KOPT-K1 (cell line): ENCODE results near the gene SETBP1.
"Not testable (repeated sequence)": the region's sequence is repeated elsewhere in the genome, so short reads cannot be mapped to it uniquely, and the experiment has no call there.

Experiments used
- H3K27ac ChIP-seq: fragments of 200-600 bp; sonication (generic); 2 replicates; pipeline ENCODE4 v1.5.1; 2016; ENCODE audit warnings: antibody characterized with exemption, mild to moderate bottlenecking, low read depth, low read length; ENCODE audit not compliant: poor library complexity, severe bottlenecking
- H3K36me3 ChIP-seq: fragments of 200-600 bp; sonication (generic); 2 replicates; pipeline ENCODE4 v1.5.1; 2017; ENCODE audit warnings: antibody characterized with exemption, mild to moderate bottlenecking, low read length, moderate library complexity; ENCODE audit not compliant: insufficient read depth
- H3K9me3 ChIP-seq: fragments of 200-600 bp; sonication (generic); 2 replicates; pipeline ENCODE4 v1.5.1; 2017; ENCODE audit warnings: antibody characterized with exemption, low read length, mild to moderate bottlenecking; ENCODE audit not compliant: insufficient read depth, poor library complexity, severe bottlenecking

The SETBP1 gene

DNA sequence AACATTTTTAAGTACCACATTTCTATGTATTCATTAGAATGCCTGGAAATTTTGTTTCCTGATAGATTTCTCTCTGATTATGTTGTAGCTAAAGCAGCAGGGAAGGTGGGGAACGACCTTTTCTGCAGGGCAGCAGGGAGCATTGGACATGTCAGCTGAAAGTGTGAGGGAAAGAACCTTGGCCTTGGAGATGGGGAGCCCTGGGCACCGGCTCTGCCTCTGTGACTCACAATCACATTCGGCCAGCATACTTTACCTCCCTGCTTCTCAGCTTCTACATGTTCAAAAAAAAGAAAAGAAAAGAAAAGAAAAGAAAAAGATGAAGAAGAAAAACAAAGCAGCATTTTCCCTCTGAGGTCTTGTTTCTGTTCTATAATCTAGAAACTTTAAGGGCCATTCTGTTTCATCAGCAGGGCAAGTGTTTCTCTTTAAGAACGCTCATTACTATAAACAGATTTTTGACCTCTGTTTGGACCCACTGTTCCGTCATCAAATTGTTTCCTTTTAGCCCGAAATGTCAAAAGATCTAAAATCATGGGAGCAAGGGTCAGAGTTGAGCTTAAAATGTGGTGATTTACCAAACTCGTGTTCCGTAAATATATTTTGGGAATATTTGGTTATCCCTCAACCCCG is 27.9 kb downstream of the SETBP1 start:
- no peak overlapping the region for H3K27ac ChIP-seq
- H3K9me3 ChIP-seq = no peaks in the 10 kb centered on the region
- no peaks in the 10 kb centered on the region for H3K36me3 ChIP-seq

DNA sequence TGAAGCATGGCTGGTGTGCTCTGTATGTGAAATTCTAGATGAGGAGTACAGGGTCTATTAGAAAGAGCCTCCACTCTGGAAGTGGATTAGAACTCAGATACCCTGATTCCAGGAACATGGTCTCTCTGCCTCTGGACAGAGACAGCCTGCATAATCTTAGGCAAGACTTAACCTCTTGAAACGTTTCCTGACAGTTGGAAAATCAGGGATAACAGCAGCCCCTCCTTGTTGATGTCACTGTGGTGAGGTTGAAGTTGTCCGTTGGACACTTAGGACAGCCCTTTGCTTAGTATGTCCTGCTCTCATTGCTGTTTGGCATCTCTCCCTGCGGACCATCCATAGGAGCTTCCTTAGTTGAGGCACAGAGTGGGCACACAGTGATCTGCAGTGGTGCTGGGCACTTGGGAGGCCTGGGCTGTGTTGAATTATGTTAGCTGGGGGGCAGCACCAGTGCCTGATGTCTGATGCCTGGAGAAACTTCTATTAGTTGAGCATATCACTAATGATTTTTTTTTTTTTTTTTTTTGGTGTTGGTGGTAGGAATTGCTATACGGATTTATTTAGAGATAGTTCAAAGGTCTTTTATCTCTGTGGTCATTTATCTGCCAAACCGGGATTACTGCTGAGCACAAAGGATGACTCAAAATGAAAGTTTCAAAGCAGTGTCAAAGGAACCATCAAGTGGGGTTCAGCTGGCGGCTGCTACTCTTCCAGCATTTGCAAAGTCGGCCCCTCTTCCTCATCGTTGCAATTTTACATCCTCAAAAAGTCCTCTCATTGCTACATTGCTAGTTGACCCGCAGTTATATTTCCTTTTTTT is 28.8 kb downstream of the SETBP1 start:
- no peaks in the 10 kb centered on the region for H3K9me3 ChIP-seq
- no peak overlapping the region for H3K27ac ChIP-seq
- no peaks in the 10 kb centered on the region for H3K36me3 ChIP-seq

DNA sequence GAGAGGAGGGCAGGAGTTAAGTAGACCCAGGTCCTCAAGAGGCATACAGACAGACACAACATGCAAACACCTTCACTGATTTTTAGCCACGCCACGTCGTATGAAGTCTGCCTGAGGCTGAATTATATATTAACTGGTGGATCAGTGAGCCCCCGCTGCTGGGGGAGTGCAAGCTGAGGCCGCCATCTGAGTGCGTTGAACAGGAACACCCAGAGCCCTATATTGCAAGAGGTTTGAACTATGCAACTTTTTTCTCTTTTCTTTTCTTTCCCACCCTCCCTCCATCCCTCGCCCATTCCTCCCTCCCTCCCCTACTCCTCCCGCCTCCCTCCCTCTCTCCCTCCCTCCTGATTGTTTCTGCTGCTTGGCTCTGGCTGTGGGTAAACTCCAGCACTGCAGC is 30.2 kb downstream of the SETBP1 start:
- no peaks in the 10 kb centered on the region for H3K9me3 ChIP-seq
- H3K27ac ChIP-seq = no peak overlapping the region
- no peaks in the 10 kb centered on the region for H3K36me3 ChIP-seq

DNA sequence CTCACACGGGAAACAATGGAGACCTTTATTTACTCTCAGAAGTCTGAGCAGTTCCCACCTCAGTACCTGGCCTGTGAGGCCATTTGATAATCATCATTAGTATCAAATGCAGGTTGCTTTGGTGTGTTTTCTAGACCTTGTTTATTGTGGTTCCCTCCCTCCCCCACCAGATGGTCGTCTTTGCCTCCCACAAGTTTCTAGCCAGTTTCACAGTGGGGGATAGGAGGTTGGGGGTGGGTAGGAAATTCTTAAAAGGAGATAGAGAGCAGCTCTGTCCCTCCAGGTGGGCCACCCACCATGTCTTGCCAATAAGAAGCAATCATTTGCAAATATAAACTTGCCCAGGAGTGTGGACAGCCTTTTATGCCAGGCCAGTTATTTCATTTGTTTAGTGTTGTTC is 31.3 kb downstream of the SETBP1 start:
- no peaks in the 10 kb centered on the region for H3K36me3 ChIP-seq

DNA sequence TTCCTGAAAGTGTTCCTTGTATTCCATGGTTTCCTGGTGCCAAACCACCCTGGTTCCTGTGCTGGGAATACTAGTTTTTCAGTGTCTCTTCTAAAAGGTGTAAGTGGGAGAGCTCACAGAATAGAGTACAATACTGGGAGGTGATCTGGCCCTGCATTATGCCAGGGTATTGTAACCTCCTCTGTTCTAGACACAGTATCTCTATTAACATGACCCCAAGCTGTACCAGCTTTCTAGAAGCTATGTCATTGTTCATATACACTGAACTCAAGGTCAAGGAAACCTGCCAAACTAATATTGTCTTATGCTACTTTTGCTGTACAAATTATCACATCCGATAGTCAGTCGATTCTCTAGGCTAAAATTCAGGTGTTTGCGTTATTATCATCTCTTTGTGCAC is 32.7 kb downstream of the SETBP1 start:
- no peak overlapping the region for H3K27ac ChIP-seq
- no peaks in the 10 kb centered on the region for H3K9me3 ChIP-seq
- no peaks in the 10 kb centered on the region for H3K36me3 ChIP-seq

More for the DNA sequence above, 31.3 kb downstream of the SETBP1 start:
- Histone ChIP-seq H3K9me3 (no peaks in the 10 kb centered on the region), H3K27ac (no peak overlapping the region)

DNA sequence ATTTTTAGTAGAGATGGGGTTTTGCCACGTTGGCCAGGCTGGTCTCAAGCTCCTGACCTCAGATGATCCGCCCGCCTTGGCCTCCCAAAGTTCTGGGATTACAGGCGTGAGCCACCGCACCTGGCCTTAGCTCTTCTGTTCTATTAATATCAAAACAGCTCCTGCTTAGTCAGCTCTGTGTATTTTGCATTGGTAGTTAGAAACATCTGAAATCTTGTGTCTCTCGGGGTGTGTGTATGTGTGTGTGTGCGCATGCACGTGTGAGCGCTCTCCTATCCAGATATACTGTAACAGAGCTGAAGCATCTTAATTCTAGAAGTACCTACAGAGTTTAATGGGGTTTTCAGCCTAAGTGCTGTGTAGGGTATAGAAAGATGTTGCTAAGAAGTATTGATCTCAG is 33.7 kb downstream of the SETBP1 start:
- Histone ChIP-seq H3K36me3 (no peaks in the 10 kb centered on the region), H3K27ac (no peak overlapping the region), H3K9me3 (no peaks in the 10 kb centered on the region)

DNA sequence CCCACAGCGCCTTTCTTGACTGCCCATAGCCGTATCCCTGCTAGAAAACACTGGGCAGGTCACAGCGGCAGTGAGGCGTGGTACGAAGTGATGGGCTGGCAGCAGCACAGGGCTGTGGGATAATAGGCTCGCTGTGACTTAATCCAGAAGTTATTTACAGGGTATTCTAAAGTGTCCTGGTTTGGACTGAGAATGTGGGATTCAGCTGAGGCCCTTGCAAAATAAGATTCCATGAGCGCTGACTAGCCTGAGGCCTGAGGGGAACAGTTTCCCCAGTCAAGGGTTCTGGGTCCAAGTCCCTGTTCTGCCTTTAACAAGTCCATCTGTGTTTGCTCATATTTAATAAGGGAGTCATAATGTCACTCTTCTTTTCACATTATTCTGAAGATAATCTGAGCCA is 34.6 kb downstream of the SETBP1 start:
- H3K27ac ChIP-seq = no peak overlapping the region

DNA sequence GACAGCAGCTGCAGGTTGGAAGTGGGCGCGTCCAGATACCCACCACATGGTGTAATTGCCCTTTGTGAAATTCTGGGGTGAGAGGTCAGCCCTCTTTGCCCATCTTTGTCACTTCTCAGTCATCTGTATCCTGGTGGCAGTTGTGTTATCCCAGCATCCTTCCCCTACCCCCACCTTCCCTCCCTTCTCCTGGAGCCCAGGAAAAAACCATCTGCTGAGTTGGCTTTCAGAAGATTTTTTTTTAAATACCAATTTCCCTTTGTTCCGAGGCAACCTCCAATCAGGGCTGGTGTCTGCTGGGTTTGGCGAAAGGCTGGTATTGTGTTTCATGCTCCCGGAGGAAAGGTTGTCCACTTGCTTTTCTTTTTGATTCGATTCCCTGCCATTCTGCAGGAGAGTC is 35.2 kb downstream of the SETBP1 start:
- no peaks in the 10 kb centered on the region for H3K9me3 ChIP-seq
- H3K36me3 ChIP-seq = no peaks in the 10 kb centered on the region
- no peak overlapping the region for H3K27ac ChIP-seq

More for the DNA sequence above, 34.6 kb downstream of the SETBP1 start:
- no peaks in the 10 kb centered on the region for H3K9me3 ChIP-seq
- no peaks in the 10 kb centered on the region for H3K36me3 ChIP-seq

DNA sequence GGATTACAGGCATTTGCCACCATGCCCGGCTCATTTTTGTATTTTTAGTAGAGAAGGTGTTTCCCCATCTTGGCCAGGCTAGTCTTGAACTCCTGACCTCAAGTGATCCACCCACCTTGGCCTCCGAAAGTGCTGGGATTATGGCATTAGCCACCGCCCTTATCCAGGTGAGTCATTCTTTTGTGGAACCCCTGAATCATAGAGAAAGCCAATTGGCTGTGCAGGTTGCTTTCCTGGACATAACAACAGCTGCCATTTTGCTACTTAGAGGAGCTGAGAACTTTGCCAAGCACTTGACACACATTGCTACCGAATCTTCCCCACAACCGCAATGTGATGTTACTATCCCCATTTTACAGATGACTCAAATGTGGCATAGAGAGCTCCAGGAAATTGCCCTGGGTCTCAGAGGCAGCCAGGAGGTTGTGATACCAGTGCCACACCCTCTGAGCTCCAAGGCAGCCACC is 36.0 kb downstream of the SETBP1 start:
- Histone ChIP-seq H3K27ac (no peak overlapping the region), H3K36me3 (no peaks in the 10 kb centered on the region), H3K9me3 (no peaks in the 10 kb centered on the region)

DNA sequence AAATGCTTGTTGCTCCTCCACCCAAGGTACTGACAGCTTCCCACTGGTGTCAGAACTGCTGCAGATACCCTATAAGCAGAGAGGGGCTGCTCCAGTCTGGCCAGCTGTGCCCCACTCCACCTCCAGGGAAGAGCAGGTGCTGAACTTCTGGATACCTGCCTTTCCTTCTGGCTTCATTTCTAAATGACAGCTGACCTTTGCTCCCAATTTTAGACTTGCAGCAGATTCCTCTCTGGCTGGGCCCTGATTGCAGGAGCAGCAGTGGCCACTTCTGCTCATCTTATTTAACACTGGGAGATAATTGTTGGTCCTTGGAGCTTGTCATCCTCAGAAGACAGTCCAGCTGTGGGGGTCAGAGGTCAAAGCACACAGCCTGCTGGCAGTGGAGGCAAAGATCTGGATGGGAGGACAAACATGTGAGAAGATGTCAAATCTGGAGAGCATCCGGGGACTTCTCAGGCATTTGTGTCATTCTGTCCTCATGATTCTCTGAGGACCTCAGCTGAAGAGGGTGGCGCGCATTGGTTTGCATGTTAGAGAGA is 38.9 kb downstream of the SETBP1 start:
- no peaks in the 10 kb centered on the region for H3K9me3 ChIP-seq
- H3K27ac ChIP-seq = no peak overlapping the region
- no peaks in the 10 kb centered on the region for H3K36me3 ChIP-seq

DNA sequence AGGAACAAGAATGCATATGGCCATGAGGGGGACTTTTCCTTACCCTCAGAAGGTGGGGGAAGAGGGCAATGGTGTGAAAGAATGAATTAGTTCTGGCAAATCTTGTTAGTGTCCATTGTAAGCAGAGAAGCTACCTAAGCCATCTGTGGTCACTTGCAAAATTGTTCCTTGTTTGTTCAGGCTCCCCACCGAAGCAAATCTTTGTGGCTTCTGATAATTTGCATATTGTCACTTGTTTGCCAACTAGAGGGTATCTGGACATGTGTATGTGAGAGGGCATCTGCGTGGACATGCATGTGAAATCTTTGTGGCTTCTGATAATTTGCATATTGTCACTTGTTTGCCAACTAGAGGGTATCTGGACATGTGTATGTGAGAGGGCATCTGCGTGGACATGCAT is 41.1 kb downstream of the SETBP1 start:
- not testable (repeated sequence) for H3K36me3 ChIP-seq, H3K9me3 ChIP-seq, H3K27ac ChIP-seq

DNA sequence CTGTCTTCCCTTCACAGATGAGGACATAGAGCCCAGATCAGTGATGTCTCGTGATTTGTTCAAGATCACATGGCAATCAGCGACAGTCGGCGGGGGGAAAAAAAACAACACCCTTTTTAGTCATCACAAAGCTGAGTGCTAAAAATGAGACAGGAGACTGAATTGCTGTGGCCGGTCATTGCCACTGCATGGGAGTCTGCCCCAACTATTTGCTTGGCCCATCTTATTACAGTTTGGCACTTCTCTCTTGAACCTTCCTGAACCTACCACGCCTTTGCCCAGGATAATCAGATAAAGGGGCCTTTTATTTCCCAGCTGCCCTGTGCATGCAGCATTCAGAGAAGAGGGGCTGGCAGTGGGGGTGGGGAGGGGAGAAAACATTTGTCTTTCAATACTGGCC is 42.7 kb downstream of the SETBP1 start:
- H3K27ac ChIP-seq = peak overlapping the region; percentile 76
- no peaks in the 10 kb centered on the region for H3K36me3 ChIP-seq
- no peaks in the 10 kb centered on the region for H3K9me3 ChIP-seq

DNA sequence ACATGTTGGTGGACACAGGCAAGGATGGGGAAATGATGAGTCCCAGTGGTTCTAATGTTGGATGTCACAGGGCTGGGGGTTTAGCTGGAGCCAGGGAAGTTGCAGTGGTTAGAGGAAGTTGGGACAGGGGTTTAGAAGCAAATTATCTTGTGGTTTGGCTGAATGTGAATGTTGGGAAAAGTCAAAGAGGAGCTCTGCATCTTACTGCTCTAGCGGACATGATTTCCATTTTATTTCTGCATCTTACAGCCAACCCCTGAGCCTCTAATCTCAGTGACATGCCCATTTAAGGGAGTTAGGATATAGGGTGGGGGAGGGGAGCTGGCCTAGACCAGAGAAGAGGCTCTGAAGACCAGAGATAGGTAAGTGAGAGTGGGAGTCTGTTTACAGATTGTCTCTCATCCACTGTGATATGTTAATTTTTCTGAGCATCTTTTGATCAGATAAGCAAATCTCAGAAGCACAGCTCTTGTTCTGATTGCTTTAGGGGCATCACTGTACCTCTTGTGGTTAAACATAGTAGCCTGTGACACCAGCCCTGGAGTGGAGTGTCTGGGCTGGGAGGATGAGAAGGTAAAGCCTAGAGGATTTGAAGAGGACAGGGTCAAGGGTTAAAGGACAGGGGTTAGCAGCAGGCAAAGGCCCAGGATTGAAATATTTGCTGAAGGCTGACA is 43.6 kb downstream of the SETBP1 start:
- peak overlapping the region; percentile 76 for H3K27ac ChIP-seq

DNA sequence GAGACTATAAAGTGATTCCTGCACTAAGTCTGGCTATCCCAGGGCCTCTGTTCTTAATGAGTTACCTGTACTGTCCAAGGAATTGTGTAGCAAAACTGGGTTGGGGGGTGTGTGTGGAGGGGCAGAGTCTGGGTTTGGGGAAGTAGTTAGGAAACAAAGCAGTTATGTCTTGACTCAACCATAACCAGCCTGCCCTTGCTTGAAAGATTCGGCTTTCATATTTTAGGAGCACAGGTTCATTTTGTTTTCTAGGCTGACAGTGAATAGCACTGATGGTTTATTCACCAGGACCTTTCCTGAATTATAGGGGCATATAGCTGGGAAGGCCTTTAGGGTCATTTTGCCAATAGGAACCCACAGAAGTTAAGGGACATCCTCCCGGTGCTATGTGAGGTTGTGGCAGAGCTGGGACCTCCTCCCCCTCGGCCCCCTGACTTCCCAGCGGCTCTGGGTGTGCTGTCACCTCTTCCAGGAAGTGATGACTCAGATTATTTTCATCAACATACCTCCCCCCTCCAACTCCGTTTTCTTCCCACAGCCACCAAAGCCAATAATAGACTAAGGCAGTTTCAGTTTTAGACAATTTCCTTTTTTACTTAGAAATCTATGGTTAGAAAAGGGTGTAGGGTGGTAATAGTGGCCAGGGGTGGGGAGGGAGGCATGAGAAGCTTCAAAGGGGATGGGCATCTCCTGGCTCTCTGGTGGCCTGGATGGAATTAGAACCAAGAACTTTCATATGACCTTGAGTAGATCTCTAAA is 44.8 kb downstream of the SETBP1 start:
- Histone ChIP-seq H3K9me3 (no peaks in the 10 kb centered on the region), H3K27ac (peak overlapping the region; percentile 76), H3K36me3 (no peaks in the 10 kb centered on the region)

More for the DNA sequence above, 43.6 kb downstream of the SETBP1 start:
- no peaks in the 10 kb centered on the region for H3K9me3 ChIP-seq
- no peaks in the 10 kb centered on the region for H3K36me3 ChIP-seq

DNA sequence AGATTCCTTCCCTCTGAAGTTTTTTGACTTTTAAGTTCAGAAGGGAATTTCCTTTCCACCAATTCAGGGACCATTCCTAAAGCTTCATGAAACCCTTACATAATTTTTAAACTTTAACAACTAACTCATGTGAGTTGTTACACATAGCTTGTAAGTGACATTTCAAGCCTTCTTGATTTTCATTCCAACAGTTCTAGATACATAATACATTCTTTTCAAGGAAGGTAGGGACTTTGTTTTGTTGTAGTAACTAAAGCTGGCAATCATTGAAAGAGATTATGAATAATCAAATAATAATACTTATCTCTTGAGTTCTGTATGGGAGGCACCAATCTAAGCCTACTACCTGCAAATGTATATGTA is 45.4 kb downstream of the SETBP1 start:
- H3K9me3 ChIP-seq = no peaks in the 10 kb centered on the region
- peak overlapping the region; percentile 76 for H3K27ac ChIP-seq
- H3K36me3 ChIP-seq = no peaks in the 10 kb centered on the region
